Activated CD4-positive, alpha-beta T cell treated with anti-CD3 and anti-CD28 coated beads, Interleukin-10, Interleukin-2, amounts not matched to agents 100 ng/mL and 50 ng/mL, durations not matched to agents 16 hours and 8 hours (primary cell): ENCODE measurements around the gene RLN3.
"Not testable (repeated sequence)": the region's sequence is repeated elsewhere in the genome, so short reads cannot be mapped to it uniquely, and the experiment has no call there.

Experiments used
- DNase-seq: peaks from one replicate; pipeline ENCODE4 v3.0.0-alpha.2; 2020

The RLN3 gene

DNA sequence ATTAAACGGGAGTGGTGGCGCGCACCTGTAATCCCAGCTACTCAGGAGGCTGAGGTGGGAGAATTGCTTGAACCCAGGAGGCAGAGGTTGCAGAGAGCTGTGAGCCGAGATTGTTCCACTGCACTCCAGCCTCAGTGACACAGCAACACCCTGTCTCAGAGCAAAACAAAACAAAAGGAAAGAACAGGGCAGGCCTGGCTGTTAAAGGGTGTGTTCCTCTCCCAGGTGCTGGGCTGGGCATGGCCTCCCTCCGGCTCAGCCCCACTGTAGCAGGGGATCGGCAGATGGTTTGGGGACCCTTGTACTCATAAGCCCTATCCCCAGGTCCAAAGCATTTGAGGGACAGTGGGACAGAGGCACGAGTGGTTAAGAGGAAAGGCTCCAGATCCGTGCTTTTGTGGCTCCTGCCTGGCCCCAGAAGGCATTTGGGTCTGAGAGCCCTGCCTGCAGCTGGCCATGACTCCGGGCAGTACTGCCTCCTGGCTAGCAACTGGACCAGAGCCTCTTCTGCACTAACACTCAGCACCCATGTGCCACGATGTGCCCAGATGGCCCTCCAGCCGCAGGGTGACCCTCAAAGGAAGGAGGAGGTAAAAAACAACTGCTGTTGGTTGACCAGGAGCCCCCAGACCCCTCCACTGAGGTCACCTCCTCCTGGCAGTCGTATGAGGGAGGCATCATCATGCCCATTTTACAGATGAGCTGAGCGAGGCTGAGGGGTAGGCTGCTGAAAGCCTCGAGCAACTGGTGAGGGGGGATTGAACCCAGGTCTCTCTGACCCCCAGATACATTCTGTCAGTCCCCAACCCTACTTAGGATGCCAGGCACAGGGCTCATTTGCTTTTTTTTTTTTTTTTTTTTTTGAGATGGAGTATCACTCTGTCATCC is 31.8 kb upstream of the RLN3 start:
- DNase-seq, result no peak

DNA sequence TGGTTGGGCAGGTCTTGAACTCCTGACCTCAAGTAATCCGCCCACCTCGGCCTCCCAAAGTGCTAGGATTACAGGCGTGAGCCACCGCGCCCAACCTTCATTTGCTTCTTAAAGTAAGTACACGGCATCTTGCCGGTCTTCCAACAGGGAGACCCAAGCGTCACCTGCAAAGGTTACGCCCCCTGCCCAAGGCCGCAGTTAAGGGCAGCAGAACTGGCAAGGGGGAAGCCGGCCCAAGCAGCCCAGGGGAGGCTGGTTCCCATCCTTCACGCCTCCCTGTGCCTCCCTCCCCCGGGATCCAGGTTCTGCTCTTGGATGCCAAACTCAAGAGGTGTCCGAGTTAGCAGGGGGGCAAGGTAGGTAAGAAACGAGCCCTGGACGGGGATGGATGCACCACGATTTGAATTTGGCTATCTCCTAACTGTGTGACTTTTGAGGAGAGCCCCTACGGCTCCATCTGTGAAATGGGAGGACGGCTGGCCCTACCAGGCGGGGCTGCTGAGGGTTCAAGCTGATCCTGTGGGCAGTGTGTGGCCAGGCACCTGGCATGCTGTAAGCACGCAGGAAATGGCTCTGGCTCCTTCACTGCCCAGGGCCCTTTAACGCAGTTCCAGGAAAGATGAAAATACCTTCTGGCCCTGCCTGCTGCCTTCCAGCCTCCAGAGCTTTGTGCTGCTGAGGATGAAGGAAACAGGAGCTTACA is 30.9 kb upstream of the RLN3 start:
- DNase-seq, result no peak

DNA sequence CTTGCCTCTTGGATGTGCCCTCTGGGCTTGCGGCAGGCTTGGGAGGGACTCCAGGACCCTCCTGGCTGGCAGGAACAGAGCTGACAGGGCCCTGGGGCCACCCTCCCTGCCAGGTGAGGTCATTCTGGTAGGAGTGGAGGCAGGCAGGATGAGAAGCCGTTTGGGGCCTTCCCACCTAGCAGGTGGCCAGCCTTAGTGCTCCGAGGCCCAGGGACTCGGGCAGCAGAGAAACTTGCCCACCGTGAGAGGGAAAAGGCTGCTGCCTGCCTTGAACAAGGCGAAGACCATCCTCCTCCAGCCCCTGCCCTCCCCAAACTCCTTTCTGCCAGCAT is 30.4 kb upstream of the RLN3 start:
- DNase-seq, result no peak

DNA sequence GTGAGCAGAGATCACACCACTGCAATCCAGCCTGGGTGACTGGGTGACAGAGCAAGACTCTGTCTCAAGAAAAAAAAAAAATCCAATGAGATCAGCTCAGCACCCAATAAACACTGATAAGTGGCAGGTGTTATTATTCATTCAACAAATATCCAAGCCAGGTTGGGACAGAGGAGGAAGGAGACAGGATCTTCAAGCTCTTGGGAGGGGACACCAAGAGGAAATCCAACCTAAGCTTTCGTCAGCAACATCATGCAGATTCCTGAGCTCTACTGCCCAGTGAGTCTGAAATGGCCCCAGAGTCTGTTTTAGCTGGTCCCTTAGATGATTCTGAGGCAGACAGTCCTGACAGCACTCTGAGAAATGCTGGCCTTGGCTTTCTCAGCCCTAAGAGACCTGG is 29.5 kb upstream of the RLN3 start:
- DNase-seq, result no peak

DNA sequence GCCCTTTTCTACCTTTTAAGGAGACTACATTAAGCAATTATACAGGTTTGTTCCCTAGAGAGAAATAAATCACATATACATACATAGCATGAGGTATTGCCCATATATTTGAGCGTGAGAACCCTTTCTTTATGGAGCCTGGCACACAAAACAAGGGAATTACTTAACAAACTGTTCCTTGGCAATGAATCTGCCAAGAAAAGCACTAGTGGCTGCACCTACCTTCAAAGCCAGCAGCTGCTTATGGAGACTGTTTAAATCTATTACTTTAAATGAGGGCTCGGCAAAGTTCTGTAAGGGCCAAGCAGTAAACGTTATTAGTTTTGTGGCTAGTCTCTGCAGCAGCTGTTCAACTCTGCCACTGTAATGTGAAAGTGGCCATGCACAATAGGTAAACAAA is 28.9 kb upstream of the RLN3 start:
- no peak for DNase-seq

DNA sequence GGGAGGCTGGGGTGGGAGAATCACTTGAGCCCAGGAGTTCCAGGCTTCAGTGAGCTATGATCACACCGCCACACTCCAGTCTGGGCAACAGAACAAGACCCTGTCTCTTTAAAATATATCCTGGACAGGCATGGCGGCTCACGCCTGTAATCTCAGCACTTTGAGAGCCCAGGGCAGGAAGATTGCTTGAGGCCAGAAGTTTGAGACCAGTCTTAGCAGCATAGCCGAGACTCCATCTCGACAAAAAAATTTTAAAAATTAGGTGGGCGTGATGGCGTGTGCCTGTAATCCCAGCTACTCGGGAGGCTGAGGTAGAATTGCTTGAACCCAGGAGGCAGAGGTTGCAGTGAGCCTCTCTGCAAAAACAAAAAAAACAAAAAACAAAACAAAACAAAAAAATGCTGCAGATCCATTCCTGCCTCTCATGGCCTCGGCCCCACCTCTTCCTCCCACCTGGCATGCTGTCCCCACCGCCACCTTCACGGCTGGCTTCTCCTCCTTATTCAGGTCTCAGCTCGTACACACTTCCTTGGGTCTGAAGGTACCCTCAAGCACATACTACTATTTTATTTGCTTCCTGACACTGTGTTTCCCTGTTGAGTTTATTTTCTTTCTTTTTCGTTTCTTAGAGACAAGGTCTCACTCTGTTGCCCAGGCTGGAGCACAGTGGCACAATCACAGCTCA is 27.1 kb upstream of the RLN3 start:
- DNase-seq, result no peak

DNA sequence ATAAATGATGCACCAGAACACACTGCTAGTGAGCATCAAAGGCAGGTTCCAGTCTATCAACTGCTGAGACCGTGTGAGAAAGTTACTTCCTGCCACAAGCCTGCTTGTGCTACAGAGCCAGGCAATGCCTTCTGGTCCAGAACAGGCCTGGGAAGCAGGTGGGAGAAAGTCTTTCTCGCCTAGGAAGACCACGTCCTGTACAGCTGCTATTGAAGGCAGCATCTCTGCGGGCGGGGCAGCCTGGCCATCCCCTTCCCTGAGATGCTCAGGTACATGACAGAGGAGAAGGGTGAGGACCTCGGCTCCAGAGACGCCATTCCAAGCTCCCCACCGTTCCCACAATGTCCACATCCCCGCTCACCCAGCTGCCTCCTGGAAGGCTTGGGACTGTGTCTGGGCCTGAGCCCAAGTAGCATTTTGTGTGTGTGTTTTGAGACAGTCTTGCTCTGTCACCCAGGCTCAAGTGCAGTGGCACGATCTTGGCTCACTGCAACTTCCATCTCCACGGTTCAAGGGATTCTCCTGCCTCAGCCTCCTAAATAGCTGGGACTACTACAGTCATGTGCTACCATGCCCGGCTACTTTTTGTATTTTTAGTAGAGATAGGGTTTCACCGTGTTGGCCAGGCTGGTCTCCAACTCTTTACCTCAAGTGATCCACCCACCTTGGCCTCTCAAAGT is 25.2 kb upstream of the RLN3 start:
- peak; percentile 52 for DNase-seq

DNA sequence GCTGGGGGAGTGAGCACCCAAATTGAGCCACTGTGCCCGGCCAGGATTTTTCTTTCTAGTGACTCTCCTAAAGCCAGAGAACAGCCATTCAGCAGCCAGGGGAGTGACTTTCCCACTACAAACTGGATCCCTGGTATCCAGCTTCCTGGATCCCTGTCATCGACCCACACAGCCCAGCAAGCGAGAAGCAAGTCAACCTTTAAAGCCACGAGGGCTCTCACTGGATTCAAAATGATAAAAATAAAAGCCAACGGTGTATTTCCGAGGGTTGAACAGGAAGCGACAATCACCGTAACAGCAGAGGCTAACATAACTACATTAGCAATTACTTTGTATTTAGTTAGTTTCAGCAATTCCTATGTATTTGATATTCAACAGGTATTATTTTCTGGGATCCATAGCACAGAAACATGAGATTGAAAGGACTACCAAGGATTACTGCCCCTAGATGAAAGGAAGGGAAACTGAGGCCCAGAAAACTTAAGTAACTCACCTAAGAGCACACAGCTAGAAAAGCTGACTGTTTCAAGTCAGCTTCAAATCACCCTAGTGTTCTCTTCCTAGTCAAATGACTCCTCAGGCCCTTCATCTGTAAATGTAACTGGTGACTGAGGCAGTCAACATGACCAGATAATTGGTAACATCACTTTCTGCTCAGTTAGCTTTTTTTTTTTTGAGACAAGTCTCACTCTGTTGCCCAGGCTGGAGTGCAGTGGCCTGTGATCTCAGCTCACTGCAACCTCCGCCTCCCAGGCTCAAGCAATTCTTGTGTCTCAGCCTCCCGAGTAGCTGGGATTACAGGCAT is 24.5 kb upstream of the RLN3 start:
- DNase-seq, result peak; percentile 48

DNA sequence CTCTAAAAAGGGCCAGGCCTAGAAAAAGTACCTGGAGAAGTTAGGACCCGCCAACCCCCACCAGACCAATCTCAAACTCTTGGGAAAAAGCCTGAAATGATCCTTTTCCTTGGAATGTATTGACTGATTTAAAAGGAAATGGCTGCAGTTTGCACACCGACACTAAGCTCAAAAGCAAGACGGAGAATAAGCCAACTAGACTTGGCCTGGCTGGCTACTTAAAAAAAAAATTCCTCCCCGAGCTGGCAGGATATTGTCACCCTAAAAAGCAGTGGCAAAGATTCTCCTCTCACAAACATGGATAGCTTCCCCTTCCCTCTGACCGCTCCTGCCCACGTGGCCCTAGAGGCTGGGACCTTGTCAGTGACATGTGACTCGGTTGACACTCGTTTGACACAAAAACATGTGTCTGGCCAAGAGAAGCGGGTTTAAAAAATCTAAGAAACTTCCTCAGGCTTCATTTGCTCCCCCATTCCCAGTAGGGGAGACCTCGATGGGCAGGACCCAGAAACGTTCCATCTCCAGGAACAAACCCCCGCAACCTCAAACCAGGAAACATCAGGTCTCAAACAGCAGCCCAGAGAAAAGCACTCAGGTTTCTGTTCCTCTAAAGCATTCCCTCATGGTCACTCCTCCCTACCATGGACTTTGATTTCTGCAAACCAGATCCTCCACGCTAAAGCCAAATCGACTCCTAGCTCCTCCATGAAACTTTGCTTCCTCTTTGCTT is 23.2 kb upstream of the RLN3 start:
- peak; percentile 16 for DNase-seq

DNA sequence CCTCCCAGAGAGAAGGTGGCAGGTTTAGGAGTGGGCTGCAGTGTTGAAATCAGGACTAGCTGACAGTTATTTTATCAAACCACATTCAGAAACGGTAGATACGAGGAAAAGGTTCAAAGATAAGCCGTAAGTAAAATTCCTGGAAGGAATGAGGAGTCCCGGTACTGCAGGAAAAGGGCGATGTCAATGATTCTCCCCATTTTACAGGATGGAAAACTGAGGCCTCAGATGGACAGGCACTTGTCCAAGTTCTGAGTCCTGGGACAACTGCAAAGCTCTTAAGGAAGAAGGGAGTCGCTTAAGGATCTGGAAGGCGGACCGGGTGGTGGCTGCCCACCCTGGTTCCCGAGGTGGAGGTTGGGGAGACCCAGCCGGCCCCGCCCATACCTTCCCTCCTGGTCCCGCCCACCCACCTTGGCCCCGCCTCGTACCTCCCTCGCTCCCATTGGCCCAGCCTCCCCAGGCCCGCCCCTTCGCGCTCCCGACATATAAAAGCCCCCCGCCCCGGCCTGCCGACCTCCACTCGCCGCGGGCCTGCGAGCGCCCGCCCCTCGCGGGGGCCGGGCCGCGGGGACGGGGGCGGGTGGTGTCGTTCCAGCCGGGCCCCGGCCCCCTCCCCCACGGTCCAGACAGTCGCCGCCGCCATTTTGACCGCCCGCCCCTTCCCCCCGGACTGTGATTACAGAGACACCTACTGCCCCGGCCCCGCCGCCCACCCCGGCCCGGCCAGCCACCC is 22.4 kb upstream of the RLN3 start:
- DNase-seq, result peak; percentile 96

DNA sequence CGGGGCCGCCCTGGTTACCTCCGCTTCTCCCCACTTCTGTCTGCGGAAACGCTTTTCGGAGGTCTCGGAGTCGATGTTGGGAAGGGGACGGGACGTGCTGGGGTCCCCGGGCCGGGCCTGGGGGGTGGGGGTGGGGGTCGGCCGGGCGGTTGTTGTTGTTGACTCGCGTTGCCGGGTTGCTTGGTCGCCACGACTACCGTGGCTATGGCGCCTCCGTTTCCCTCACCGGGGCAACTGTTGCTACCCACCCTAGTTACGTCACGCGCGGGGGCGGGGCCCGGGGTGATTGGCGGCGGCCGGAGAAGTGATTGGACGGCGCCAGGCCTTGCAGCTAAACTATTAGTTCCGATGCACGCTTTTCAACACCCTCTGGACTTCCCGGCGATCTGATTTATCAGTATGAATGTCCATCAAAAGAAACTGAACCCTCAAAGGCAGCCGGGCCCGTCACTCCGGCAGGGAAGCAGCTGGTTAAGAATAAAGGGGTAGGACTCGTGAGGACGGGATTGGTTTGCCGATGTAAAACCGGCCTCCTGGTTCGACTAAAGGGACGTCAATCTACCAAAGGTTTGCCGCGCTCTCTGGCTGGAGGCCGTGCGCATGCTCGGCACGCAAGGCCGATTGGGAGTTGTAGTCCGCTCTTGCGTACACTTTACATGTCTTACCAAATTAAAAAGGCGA is 21.7 kb upstream of the RLN3 start, which contains the start of gene RFX1:
Gene RFX1, minus strand, starts transcription at position 236 of the 681 bp plus-strand sequence. CDS start 12,477 bp downstream, outside the sequence.
- peak; percentile 99 for DNase-seq

DNA sequence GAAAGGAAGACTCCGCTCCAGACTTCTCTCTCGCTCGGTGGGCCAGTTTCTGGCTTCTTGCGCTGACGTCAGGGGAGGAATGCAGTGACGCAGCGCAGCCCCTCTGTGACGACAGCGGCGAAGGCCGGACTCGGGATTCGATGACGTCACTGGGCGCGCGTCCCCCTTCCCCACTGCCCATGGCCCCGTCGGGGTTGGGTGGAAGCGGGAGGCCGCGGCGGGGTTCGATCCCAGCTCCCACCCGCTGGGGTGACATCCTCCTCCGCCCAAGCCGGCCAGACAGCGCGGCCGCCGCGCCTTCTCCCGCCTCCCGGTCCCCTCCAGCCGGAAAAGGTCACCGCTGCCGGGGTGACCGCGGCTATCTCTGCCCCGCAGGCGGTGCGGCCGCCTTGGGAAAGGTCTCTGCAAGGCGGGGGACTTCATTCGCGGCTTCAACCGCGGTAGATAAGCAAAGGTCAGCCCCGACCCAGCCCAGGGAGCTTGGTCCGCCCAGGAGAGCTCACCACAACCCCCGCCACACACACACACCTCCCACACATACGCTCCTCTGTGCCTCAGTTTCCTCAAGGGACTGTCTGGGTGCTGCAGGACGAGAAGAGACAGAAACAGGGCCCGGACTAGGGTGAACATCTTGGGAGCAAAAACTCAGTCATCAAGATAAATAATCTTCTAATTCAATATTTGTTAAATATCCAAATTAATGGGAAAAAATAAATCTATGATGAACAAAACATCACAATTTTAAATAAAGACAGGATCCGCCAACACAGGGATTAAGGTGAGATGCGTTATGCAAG is 21.0 kb upstream of the RLN3 start:
- no peak for DNase-seq

DNA sequence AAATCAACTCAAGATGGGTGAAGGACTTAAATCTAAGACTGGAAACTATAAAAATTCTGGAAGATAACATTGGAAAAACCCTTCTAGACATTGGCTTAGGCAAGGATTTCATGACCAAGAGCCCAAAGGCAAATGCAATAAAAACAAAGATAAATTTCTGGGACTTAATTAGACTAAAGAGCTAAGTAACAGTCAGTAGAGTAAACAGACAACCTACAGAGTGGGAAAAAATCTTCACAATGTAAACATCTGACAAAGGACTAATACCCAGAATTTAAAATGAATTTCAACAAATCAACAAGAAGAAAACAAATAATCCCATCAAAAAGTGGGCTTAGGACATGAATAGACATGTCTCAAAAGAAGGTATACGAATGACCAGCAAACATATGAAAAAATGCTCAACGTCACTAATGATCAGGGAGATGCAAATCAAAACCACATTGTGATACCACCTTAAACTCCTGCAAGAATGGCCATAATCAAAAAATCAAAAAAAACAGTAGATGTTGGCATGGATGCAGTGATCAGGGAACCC is 15.5 kb upstream of the RLN3 start:
- no peak for DNase-seq

DNA sequence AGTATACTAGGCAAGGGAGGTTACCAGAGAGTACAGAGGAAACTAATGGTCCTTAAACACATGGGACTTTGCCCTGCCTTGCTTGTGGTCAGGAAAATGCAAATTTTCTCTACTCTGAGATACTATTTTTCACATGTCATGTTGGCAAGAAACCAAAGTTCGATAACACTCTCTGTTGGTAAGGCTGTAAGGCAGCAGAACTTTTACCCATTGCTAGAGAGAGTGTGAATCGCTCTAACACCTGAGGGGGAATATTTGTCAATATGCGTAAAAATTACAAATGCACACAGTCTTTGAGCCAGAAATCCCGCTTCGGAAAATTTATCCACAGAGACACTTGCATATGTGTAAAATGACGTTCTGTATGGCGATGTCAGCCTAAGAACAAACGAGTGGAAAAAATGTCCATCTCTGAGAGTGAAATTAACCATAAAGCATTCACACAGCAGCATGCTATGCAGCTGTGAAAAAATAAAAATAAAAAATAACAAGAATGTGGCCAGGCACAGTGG is 12.4 kb upstream of the RLN3 start:
- DNase-seq, result no peak

DNA sequence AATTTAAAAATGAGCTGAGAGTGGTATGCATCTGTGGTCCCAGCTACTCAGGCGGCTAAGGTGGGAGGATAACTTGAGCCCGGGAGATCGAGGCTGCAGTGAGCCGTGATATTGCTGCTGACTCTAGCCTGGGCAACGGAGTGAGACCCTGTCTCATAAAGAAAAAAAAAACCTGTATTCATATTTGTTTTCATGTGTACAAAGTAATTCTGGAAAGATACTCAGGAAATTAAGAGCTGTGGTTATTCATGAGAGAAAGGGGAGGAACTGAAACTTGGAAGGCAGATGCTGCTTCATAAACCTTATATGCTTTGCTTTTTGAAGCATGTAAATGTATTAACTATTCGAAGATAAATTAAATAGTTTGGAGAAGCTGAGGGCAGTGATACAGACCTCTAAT is 8.8 kb upstream of the RLN3 start:
- DNase-seq, result no peak

DNA sequence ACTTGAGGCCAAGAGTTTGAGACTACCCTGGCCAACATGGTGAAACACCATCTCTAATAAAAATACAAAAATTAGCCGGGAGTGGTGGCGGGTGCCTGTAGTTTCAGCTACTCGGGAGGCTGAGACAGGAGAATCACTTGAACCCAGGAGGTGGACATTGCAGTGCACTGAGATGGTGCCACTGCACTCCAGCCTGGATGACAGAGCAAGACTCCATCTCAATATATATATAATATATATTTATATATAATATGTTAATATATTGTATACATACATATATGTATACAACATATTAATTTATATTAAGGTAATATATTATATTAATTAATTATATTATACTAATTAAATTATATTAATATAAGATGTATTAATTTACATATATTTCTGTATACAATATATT is 8.2 kb upstream of the RLN3 start:
- not testable (repeated sequence) for DNase-seq

DNA sequence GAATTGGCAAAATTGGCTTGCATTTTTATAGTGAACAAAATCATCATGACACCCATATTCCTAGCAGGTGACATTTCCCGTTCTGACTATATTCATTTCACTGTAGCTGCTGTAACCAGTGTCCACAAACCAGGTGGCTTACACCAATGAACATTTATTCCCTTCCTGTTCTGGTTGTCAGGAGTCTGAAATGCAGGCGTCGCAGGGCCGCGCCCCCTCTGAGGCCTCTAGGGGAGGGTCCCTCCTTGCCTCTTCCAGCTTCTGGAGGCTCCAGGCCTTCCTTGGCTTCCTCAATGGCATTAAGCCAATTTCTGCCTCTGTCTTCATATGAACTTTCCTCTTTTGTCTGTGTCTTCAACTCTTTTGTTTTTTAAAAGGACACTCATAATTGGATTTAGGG is 6.5 kb upstream of the RLN3 start:
- no peak for DNase-seq

DNA sequence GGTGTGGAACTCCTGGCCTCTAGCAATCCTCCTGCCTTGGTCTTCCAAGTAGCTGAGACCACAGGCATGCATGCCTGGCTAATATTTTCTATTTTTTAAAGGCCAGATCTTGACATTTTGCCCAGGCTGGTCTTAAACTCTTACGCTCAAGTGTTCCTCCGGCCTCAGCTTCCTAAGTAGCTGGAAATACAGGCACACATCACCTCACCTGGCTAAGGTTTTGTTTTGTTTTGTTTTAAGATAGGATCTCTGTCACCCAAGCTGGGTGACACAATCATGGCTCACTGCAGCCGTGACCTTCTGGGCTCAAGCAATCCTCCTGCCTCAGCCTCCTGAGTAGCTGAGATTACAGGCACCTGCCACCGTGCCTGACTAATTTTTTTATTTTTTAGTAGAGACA is 5.5 kb upstream of the RLN3 start:
- DNase-seq, result no peak
